Neural progenitor cell (in vitro differentiated cells): ENCODE results near the gene MICU2. TPM values are rescaled to one million over a fixed set of nuclear protein-coding genes. Genes with fewer than 3 reads are reported as not detected.
"Not testable (repeated sequence)": the region's sequence is repeated elsewhere in the genome, so short reads cannot be mapped to it uniquely, and the experiment has no call there.

Source experiments
- DNase-seq: peaks from one replicate; pipeline ENCODE4 v3.0.0-alpha.2; 2016; ENCODE audit warnings: low spot score
- H2AFZ ChIP-seq: fragments of 200-600 bp; sonication (generic); replicated peaks from 2 replicates; pipeline ENCODE4 v1.6.1; 2016; ENCODE audit warnings: antibody characterized with exemption
- H3F3A ChIP-seq: fragments of 200-600 bp; sonication (generic); 2 replicates; pipeline ENCODE4 v1.6.1; 2016; ENCODE audit warnings: antibody characterized with exemption, low read depth
- H3K27ac ChIP-seq: fragments of 200-600 bp; sonication (generic); 2 replicates; pipeline ENCODE4 v1.5.1; 2016; ENCODE audit warnings: mild to moderate bottlenecking
- H3K27me3 ChIP-seq: fragments of 200-600 bp; sonication (generic); 2 replicates; pipeline ENCODE4 v1.6.1; 2016; ENCODE audit warnings: mild to moderate bottlenecking, moderate library complexity
- H3K36me3 ChIP-seq: fragments of 200-600 bp; sonication (generic); 2 replicates; pipeline ENCODE4 v1.5.1; 2016
- H3K4me1 ChIP-seq: fragments of 200-600 bp; sonication (generic); 2 replicates; pipeline ENCODE4 v1.6.1; 2016; ENCODE audit warnings: mixed run types
- H3K4me2 ChIP-seq: fragments of 200-600 bp; sonication (generic); 2 replicates; pipeline ENCODE4 v1.6.1; 2016
- H3K4me3 ChIP-seq: fragments of 200-600 bp; sonication (generic); 2 replicates; pipeline ENCODE4 v1.5.1; 2016
- H3K79me2 ChIP-seq: fragments of 200-600 bp; sonication (generic); 2 replicates; pipeline ENCODE4 v1.6.1; 2016; ENCODE audit warnings: low read depth
- H3K9ac ChIP-seq: fragments of 200-600 bp; sonication (generic); 2 replicates; pipeline ENCODE4 v1.6.1; 2016
- H3K9me3 ChIP-seq: fragments of 200-600 bp; sonication (generic); 2 replicates; pipeline ENCODE4 v1.5.1; 2016; ENCODE audit warnings: low read depth
- H4K20me1 ChIP-seq: fragments of 200-600 bp; sonication (generic); 2 replicates; pipeline ENCODE4 v1.6.1; 2016; ENCODE audit warnings: low read depth
- H3K27ac Mint-ChIP-seq: 3 replicates; pipeline ENCODE4 v1.8.0; 2021; ENCODE audit warnings: mixed read lengths
- H3K27me3 Mint-ChIP-seq: 2 replicates; pipeline ENCODE4 v1.8.0; 2022; ENCODE audit warnings: low read depth, mild to moderate bottlenecking, inconsistent platforms, moderate library complexity, mixed read lengths; ENCODE audit not compliant: insufficient read depth
- H3K36me3 Mint-ChIP-seq: 3 replicates; pipeline ENCODE4 v1.8.0; 2021; ENCODE audit warnings: mixed read lengths
- H3K4me1 Mint-ChIP-seq: 3 replicates; pipeline ENCODE4 v1.8.0; 2021; ENCODE audit warnings: mixed read lengths
- H3K4me3 Mint-ChIP-seq: 3 replicates; pipeline ENCODE4 v1.8.0; 2021; ENCODE audit warnings: mild to moderate bottlenecking, moderate library complexity, mixed read lengths
- H3K9me3 Mint-ChIP-seq: 3 replicates; pipeline ENCODE4 v1.8.0; 2020; ENCODE audit warnings: mixed read lengths
- CTCF ChIP-seq: fragments of 200-600 bp; sonication (generic); IDR thresholded peaks from 2 replicates; pipeline ENCODE4 v1.5.1; 2017; ENCODE audit warnings: antibody characterized with exemption, mild to moderate bottlenecking
- EZH2 ChIP-seq: fragments of 200-600 bp; sonication (generic); IDR thresholded peaks from 2 replicates; pipeline ENCODE4 v1.6.1; 2017; ENCODE audit warnings: antibody characterized with exemption, mild to moderate bottlenecking, moderate library complexity
- EZH2phosphoT487 ChIP-seq: fragments of 200-600 bp; sonication (generic); IDR thresholded peaks from 2 replicates; pipeline ENCODE4 v1.6.1; 2017; ENCODE audit warnings: antibody characterized with exemption
- total RNA-seq: library from RNA; depleted of rRNA; stranded (reverse); fragments of >200 nt; gene quantifications from 2 replicates; pipeline ENCODE4 v1.2.3, GENCODE V29; 2015; ENCODE audit warnings: low replicate concordance

Gene MICU2
- total RNA-seq, 1 donor from 2014 or later, result 112 TPM

- H3K79me2 ChIP-seq, result peaks cover 99% of the 10 kb centered on the region
- no peaks in the 10 kb centered on the region for H3K9me3 ChIP-seq
- H3K27ac ChIP-seq, result no peak overlapping the region
- Mint-ChIP-seq H3K36me3 (peaks cover 25% of the 10 kb centered on the region), H3K9me3 (peaks cover 46% of the 10 kb centered on the region), H3K4me1 (no peaks in the 10 kb centered on the region), H3K27ac (no peak overlapping the region), H3K4me3 (no peak overlapping the region), H3K27me3 (no peaks in the 10 kb centered on the region)
- H3K9ac ChIP-seq, result no peak overlapping the region
- no peak overlapping the region for H3K4me2 ChIP-seq
- H3K4me1 ChIP-seq, result peaks cover 5% of the 10 kb centered on the region
- H4K20me1 ChIP-seq, result peaks cover 5% of the 10 kb centered on the region
- H3K4me3 ChIP-seq, result no peak overlapping the region
- H2AFZ ChIP-seq, result no peak overlapping the region
- peaks cover 3% of the 10 kb centered on the region for H3K36me3 ChIP-seq
- no peak for TF ChIP-seq EZH2phosphoT487
- TF ChIP-seq CTCF, result no peak
- TF ChIP-seq EZH2, result no peak
- no peaks in the 10 kb centered on the region for H3F3A ChIP-seq
- no peaks in the 10 kb centered on the region for H3K27me3 ChIP-seq
- no peak for DNase-seq
These were observed 9.0 kb downstream of the MICU2 start for GRCh38 chr13:21594715-21595545.

GRCh38 chr13:21590665-21591456 is 13.1 kb downstream of the MICU2 start:
- not testable (repeated sequence) for H4K20me1 ChIP-seq
- H3K79me2 ChIP-seq, result peaks cover 98% of the 10 kb centered on the region

GRCh38 chr13:21590231-21590630 is 13.7 kb downstream of the MICU2 start:
- no peaks in the 10 kb centered on the region for H3K9me3 ChIP-seq
- no peak for DNase-seq
- no peak overlapping the region for H3K4me3 Mint-ChIP-seq
- H3K4me3 ChIP-seq, result no peak overlapping the region
- no peak overlapping the region for H3K27ac ChIP-seq
- no peak overlapping the region for H2AFZ ChIP-seq
- peaks cover 38% of the 10 kb centered on the region for H3K36me3 Mint-ChIP-seq
- H3K9ac ChIP-seq, result no peak overlapping the region
- peaks cover 99% of the 10 kb centered on the region for H3K79me2 ChIP-seq
- H4K20me1 ChIP-seq, result no peaks in the 10 kb centered on the region
- no peaks in the 10 kb centered on the region for H3K27me3 ChIP-seq
- H3K27me3 Mint-ChIP-seq, result no peaks in the 10 kb centered on the region
- H3K4me2 ChIP-seq, result no peak overlapping the region
- H3K4me1 ChIP-seq, result no peaks in the 10 kb centered on the region
- no peaks in the 10 kb centered on the region for H3K36me3 ChIP-seq
- H3K9me3 Mint-ChIP-seq, result peaks cover 60% of the 10 kb centered on the region
- TF ChIP-seq CTCF (no peak), EZH2phosphoT487 (no peak), EZH2 (no peak)
- H3K27ac Mint-ChIP-seq, result no peak overlapping the region
- H3F3A ChIP-seq, result no peaks in the 10 kb centered on the region
- no peaks in the 10 kb centered on the region for H3K4me1 Mint-ChIP-seq

More at GRCh38 chr13:21590665-21591456, 13.1 kb downstream of the MICU2 start:
- not testable (repeated sequence) for H3K9me3 ChIP-seq, H3K4me1 Mint-ChIP-seq, H3K27me3 Mint-ChIP-seq, H2AFZ ChIP-seq, H3K4me3 Mint-ChIP-seq, H3F3A ChIP-seq, H3K27ac Mint-ChIP-seq, H3K4me1 ChIP-seq, DNase-seq, H3K36me3 ChIP-seq, H3K27ac ChIP-seq, H3K9ac ChIP-seq, H3K4me3 ChIP-seq, H3K4me2 ChIP-seq, H3K27me3 ChIP-seq
- peaks cover 60% of the 10 kb centered on the region for H3K9me3 Mint-ChIP-seq
- H3K36me3 Mint-ChIP-seq, result peaks cover 38% of the 10 kb centered on the region

- not testable (repeated sequence) for DNase-seq, H2AFZ ChIP-seq, H3K4me3 Mint-ChIP-seq, H3K27me3 Mint-ChIP-seq, H3K27ac Mint-ChIP-seq, H3K9ac ChIP-seq, H3K9me3 ChIP-seq, H3K4me1 Mint-ChIP-seq, H4K20me1 ChIP-seq, H3F3A ChIP-seq, H3K4me2 ChIP-seq, H3K4me1 ChIP-seq, H3K27ac ChIP-seq, H3K36me3 ChIP-seq, H3K27me3 ChIP-seq, H3K4me3 ChIP-seq
- peaks cover 34% of the 10 kb centered on the region for H3K36me3 Mint-ChIP-seq
- peaks cover 99% of the 10 kb centered on the region for H3K79me2 ChIP-seq
- H3K9me3 Mint-ChIP-seq, result peaks cover 59% of the 10 kb centered on the region
These were observed 14.5 kb downstream of the MICU2 start for GRCh38 chr13:21589510-21589909.

GRCh38 chr13:21588411-21588810 is 15.6 kb downstream of the MICU2 start:
- peaks cover 99% of the 10 kb centered on the region for H3K79me2 ChIP-seq
- not testable (repeated sequence) for H3K27ac Mint-ChIP-seq, H3K27me3 Mint-ChIP-seq, H3K9me3 ChIP-seq, H4K20me1 ChIP-seq, H3K4me1 ChIP-seq, H3K4me2 ChIP-seq, H3K4me3 Mint-ChIP-seq, H3K4me1 Mint-ChIP-seq, H3K4me3 ChIP-seq, H3K9ac ChIP-seq, H3K27me3 ChIP-seq, H3K36me3 ChIP-seq, DNase-seq, H3K27ac ChIP-seq, H3F3A ChIP-seq, H2AFZ ChIP-seq
- H3K9me3 Mint-ChIP-seq, result peaks cover 55% of the 10 kb centered on the region
- H3K36me3 Mint-ChIP-seq, result peaks cover 27% of the 10 kb centered on the region
